GM12892 (cell line): ENCODE data around the gene DHCR24.
"Not testable (repeated sequence)": the region's sequence is repeated elsewhere in the genome, so short reads cannot be mapped to it uniquely, and the experiment has no call there.

Experiments
- DNase-seq: peaks from one replicate; pipeline ENCODE4 v3.0.0; 2011; ENCODE audit not compliant: insufficient read length
- FAIRE-seq: peaks from 2 replicates; lab custom pipeline; 2011; peaks lifted over from hg19 to GRCh38; lab: Jason Lieb, UNC
- POLR2A ChIP-seq: IDR thresholded peaks from 2 replicates; pipeline ENCODE4 v1.6.1; 2011; ENCODE audit warnings: low read depth, low read length, control low read depth
- POLR2AphosphoS5 ChIP-seq: IDR thresholded peaks from 2 replicates; pipeline ENCODE4 v1.6.1; 2011; ENCODE audit warnings: low read depth, low read length, control low read depth
- TAF1 ChIP-seq: IDR thresholded peaks from 2 replicates; pipeline ENCODE4 v1.6.1; 2011; ENCODE audit warnings: low read depth, mild to moderate bottlenecking, control low read depth, low read length, borderline replicate concordance

Gene DHCR24

GRCh38 chr1:54884768-54885167, 2.2 kb downstream of the DHCR24 start:
- DNase-seq (no peak), FAIRE-seq (no peak)
- TF ChIP-seq TAF1 (no peak), POLR2A (no peak), POLR2AphosphoS5 (no peak)

- DNase-seq (no peak), FAIRE-seq (peak; percentile 73)
- TF ChIP-seq TAF1, result no peak
- TF ChIP-seq POLR2A, result no peak
- no peak for TF ChIP-seq POLR2AphosphoS5
These were observed 2.8 kb downstream of the DHCR24 start for GRCh38 chr1:54884135-54884586.

- no peak for FAIRE-seq
- TF ChIP-seq POLR2A (no peak), POLR2AphosphoS5 (no peak), TAF1 (no peak)
- DNase-seq, result no peak
These were observed 3.5 kb downstream of the DHCR24 start for GRCh38 chr1:54883349-54884102.

- DNase-seq (no peak), FAIRE-seq (no peak)
- no peak for TF ChIP-seq POLR2AphosphoS5
- TF ChIP-seq POLR2A, result no peak
- no peak for TF ChIP-seq TAF1
These were observed 4.5 kb downstream of the DHCR24 start for GRCh38 chr1:54882519-54882918.

DNA sequence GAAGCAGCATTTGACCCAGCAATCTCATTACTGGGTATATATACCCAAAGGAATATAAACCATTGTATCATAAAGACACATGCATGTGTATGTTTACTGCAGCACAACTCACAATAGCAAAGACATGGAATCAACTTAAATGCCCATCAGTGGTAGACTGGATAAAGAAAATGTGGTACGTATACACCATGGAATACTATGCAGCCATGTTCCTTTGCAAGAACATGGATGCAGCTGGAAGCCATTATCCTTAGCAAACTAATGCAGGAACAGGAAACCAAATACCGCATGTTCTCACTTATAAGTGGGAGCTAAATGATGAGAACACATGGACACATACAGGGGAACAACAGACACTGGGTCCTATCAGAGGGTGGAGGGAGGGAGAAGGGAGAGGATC, 5.4 kb downstream of the DHCR24 start:
- not testable (repeated sequence) for FAIRE-seq, DNase-seq

DNA sequence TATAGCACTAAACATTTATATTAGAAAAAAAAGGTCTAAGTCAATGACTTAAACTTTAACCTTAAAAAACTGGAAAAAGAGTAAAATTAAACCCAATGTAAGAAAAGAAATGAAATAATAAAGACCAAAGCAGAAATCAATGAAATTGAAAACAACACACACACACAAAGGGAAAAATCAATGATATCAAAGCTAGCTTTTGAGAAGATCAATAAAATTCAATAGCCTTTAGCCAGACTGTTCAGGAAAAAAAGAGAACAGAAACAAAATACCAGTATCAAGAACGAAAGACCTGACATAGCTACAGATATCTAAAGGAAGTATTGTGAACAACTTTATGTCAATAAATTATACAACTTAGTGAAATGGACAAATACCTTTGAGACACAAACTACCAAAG, 7.1 kb downstream of the DHCR24 start:
- TF ChIP-seq POLR2AphosphoS5 (no peak), POLR2A (no peak), TAF1 (no peak)
- FAIRE-seq, result no peak
- DNase-seq, result no peak

DNA sequence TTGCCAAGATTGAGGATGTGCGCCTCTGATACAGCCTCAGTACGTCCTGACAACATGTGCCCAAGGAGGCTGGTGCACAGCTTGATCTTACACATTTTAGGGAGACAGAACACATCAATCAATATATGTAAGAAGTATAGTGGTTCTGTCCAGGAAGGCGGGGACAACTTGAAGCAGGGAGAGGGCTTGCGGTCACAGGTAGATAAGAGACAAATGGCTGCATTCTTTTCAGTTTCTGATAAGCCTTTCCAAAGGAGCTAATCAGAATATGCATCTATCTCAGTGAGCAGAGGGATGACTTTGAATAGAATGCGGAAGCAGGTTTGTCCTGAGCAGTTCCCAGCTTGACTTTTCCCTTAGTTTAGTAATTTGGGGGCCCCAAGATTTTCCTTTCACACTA, 10.2 kb downstream of the DHCR24 start:
- DNase-seq (no peak), FAIRE-seq (no peak)
- no peak for TF ChIP-seq POLR2AphosphoS5
- no peak for TF ChIP-seq TAF1
- TF ChIP-seq POLR2A, result no peak

DNA sequence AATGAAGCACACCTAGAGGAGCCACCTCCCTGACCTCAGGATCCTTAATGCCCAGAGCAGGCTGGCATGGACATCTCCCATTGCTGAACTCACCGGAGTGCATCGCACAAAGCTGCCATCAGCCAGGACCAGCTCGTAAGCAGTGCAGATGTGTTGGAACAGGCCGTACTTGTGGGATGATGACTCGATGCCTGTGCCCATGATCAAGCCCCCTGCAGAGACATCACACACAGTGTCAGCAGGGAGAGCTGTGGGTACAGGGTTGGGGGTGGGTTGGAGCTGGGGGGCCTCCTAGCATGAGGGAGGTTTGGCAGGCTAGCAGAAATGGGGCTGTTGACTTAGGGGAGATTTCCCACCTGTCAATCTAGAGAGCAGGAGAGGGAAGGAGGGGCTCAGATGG, 12.0 kb downstream of the DHCR24 start:
- TF ChIP-seq POLR2A (no peak), TAF1 (no peak), POLR2AphosphoS5 (no peak)
- no peak for DNase-seq
- no peak for FAIRE-seq

DNA sequence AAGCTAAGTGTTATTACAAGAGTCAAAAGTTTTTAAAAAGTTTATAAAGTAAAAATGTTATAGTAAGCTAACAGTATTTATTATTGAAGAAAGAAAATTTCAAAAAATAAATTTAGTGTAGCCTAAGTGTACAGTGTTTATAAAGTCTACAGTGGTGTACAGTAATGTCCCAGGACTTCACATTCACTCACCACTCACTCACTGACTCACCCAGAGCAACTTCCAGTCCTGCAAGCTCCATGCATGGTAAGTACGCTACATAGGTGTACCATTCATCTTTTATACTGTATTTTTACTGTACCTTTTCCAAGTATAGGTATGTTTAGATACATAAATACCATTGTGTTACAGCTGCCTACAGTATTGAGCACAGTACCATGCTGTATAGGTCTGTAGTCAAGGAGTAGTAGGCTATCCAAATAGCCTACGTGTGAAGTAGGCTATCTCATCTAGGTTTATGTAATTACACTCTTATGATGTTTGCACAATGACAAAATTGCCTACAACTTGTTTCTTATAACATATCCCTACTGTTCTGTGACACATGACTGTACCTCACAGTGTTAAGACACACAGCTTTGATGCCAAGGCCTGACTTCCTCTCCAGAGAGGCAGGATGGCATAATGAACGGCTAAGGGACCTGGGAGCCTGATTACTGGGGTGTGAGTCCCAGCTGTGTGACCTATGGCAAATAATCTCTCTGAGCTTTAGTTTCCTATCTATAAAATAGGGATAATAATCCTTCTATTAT, 12.7 kb downstream of the DHCR24 start:
- FAIRE-seq (no peak), DNase-seq (no peak)
- TF ChIP-seq POLR2AphosphoS5 (no peak), POLR2A (no peak), TAF1 (no peak)

- TF ChIP-seq POLR2A (no peak), TAF1 (no peak), POLR2AphosphoS5 (no peak)
- DNase-seq, result no peak
- no peak for FAIRE-seq
These were observed 15.0 kb downstream of the DHCR24 start for GRCh38 chr1:54872036-54872331.

GRCh38 chr1:54871275-54872035, 15.5 kb downstream of the DHCR24 start:
- no peak for FAIRE-seq
- DNase-seq, result no peak
- TF ChIP-seq POLR2A, result no peak
